Duodenal mucosa (tissue), 2 donors: Measurements from ENCODE around the gene MATN4.
A peak's percentile ranks its signal among the peaks of the same experiment; 100 is the strongest.

ENCODE experiments used
- H3K27ac ChIP-seq: one replicate; pipeline ENCODE4 v1.7.0; 2013; ENCODE audit warnings: low read depth, low read length
- H3K27me3 ChIP-seq, 2 donors: one replicate each; pipeline ENCODE4 v1.7.0; 2013; ENCODE audit warnings: low read length in 2 of 2, control low read depth in 1 of 2; ENCODE audit not compliant: insufficient read depth in 2 of 2, control insufficient read depth in 1 of 2
- H3K36me3 ChIP-seq, 2 donors: one replicate each; pipeline ENCODE4 v1.7.0; 2013; ENCODE audit warnings: low read length in 2 of 2, control low read depth in 1 of 2; ENCODE audit not compliant: insufficient read depth in 2 of 2, control insufficient read depth in 1 of 2
- H3K4me1 ChIP-seq, 2 donors: one replicate each; pipeline ENCODE4 v1.7.0; 2013; ENCODE audit warnings: low read length in 2 of 2, control low read depth in 1 of 2; ENCODE audit not compliant: insufficient read depth in 2 of 2, control insufficient read depth in 1 of 2
- H3K4me3 ChIP-seq, 2 donors: one replicate each; pipeline ENCODE4 v1.7.0; 2013; ENCODE audit warnings: low read length in 2 of 2, low read depth in 1 of 2
- H3K9ac ChIP-seq, 2 donors: one replicate each; pipeline ENCODE4 v1.7.0; 2013; ENCODE audit warnings: low read length in 2 of 2, low read depth in 1 of 2
- H3K9me3 ChIP-seq, 2 donors: one replicate each; pipeline ENCODE4 v1.7.0; 2013; ENCODE audit warnings: low read length in 2 of 2, control low read depth in 1 of 2; ENCODE audit not compliant: control insufficient read depth in 1 of 2

MATN4 gene

DNA sequence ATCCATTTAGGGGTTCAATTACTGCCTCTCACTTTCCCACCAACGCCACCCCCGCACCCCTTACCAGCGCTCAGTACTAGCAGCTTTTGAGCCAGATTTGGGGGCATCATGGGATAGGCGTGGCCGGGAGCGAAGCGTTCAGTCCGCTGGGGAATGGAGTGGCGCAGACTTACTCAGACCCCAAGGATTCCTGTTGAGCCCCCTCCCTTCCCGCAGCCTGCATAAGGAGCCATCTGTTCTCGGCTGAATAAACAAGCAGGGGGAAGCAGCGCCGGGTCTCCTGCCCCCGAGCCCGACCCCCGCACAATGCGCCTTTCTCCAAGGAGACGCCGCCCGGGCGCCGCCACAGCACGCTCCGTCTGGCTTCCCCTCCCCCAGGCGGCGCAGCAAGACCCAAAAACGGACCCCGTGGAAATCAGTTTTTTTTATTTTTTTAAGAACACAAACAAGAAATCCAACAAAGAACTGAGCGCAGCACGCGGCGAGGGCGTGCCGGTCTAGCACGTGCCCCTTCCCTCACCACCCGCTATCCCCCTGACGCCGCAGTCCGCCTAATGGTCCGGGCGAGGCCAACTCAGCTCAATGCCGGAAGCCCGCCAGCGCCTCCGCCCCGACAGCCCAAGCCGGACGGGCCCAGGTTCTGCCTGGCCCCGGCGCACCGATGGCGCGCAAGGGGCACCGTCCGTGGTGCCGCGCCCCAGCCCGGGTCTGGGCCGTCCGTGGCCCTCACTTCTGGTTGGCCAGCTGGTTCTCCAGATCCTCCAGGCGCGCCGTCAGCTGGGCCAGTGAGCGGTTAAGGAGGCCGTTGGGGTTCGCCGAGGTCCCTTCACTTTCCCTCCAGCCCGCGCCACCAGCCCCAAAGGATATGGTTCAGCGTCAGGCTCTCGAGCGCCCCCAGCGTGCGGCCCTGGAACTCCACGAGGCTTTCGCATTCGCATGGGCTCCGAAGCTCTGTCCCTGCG lies 14.8 kb downstream of the MATN4 start:
- no peaks in the 10 kb centered on the region for H3K36me3 ChIP-seq
- peaks cover 14 to 18% of the 10 kb centered on the region in 2 donors for H3K27me3 ChIP-seq
- no peak overlapping the region for H3K27ac ChIP-seq
- peaks cover 4 to 8% of the 10 kb centered on the region in 2 donors for H3K4me1 ChIP-seq
- H3K4me3 ChIP-seq = peak overlapping the region; percentile 71
- peak overlapping the region in 1 of 2 donors; percentile 70 for H3K9ac ChIP-seq
- no peaks in the 10 kb centered on the region for H3K9me3 ChIP-seq

DNA sequence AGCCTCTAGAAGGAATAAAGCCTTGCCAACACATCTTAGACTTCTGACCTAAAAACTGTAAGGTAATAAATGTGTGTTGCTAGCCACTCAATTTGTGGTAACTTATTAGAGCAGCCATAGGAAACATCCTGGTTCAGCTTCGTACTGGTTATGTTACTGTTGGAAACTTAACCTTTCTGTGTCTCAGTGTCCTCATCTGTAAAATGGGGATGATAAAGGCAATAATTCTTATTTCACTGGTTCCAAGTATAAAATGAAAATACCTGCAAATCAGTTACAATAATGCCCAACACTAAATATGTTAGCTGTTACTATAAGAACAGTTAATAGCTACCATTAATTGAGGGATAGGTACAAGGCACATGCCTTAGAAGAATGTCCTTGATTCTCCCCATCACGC lies 15.8 kb downstream of the MATN4 start:
- H3K27me3 ChIP-seq = peaks cover 10 to 18% of the 10 kb centered on the region in 2 donors
- H3K9ac ChIP-seq = no peak overlapping the region
- no peak overlapping the region for H3K4me3 ChIP-seq
- no peaks in the 10 kb centered on the region for H3K36me3 ChIP-seq
- H3K27ac ChIP-seq = no peak overlapping the region
- peaks cover 4 to 8% of the 10 kb centered on the region in 2 donors for H3K4me1 ChIP-seq
- H3K9me3 ChIP-seq = no peaks in the 10 kb centered on the region

DNA sequence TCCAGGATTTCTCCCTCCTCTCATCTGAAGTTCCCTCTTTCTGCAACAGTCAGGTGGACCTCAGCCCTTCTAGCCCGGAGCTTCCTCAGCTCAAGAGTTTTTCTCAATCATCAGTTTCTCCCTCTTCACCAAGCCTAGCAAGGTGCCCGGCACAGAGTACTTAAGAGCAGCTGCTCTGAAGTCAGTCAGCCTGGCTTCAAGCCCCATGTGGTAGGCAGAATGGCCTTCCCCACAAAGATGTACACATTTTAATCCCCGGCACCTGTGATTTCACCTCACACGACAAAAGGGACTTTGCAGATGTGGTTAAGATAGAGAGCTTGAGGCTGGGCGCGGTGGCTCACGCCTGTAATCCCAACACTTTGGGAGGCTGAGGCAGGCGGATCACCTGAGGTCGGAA lies 16.6 kb downstream of the MATN4 start:
- no peak overlapping the region for H3K4me3 ChIP-seq
- peaks cover 10 to 16% of the 10 kb centered on the region in 2 donors for H3K27me3 ChIP-seq
- no peak overlapping the region for H3K9ac ChIP-seq
- H3K9me3 ChIP-seq = no peaks in the 10 kb centered on the region
- no peaks in the 10 kb centered on the region for H3K36me3 ChIP-seq
- H3K27ac ChIP-seq = no peak overlapping the region
- H3K4me1 ChIP-seq = peaks cover 4 to 8% of the 10 kb centered on the region in 2 donors

DNA sequence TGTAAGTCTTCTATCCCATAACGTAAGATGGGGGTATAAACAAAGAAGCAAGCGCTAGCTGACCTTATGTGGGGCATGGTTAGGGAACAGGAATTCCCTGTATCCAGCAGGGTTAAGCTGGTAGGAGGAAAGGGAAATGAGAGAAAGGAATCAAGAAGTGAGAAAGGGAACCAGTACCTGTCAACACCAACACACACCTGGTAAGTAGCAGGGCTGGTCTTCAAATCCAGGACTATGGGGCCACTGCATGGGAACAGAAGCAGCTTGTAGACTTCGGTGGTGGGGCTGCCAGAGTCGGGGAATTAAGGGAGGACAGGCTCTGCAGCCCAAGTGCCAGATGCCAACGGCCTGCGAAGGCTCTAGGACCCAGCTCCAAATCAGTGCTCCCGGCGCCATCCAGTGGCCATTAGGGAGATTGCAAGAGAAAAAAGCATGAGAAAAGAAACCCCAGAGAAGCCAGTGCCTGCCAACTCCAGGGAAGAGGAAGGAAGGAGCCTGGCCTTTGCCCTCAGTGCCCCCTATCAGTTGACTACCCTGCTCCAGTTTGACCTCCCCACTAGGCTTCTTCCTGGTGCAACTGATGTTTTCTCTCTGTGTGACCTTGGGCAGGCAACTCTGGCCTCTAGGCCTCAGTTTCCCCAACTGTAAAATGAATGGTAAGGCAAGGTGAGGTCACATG lies 17.3 kb downstream of the MATN4 start:
- no peaks in the 10 kb centered on the region for H3K36me3 ChIP-seq
- no peak overlapping the region for H3K27ac ChIP-seq
- H3K9ac ChIP-seq = no peak overlapping the region
- H3K4me3 ChIP-seq = no peak overlapping the region
- H3K27me3 ChIP-seq = peaks cover 10 to 16% of the 10 kb centered on the region in 2 donors
- no peaks in the 10 kb centered on the region for H3K9me3 ChIP-seq
- peaks cover 4 to 8% of the 10 kb centered on the region in 2 donors for H3K4me1 ChIP-seq

DNA sequence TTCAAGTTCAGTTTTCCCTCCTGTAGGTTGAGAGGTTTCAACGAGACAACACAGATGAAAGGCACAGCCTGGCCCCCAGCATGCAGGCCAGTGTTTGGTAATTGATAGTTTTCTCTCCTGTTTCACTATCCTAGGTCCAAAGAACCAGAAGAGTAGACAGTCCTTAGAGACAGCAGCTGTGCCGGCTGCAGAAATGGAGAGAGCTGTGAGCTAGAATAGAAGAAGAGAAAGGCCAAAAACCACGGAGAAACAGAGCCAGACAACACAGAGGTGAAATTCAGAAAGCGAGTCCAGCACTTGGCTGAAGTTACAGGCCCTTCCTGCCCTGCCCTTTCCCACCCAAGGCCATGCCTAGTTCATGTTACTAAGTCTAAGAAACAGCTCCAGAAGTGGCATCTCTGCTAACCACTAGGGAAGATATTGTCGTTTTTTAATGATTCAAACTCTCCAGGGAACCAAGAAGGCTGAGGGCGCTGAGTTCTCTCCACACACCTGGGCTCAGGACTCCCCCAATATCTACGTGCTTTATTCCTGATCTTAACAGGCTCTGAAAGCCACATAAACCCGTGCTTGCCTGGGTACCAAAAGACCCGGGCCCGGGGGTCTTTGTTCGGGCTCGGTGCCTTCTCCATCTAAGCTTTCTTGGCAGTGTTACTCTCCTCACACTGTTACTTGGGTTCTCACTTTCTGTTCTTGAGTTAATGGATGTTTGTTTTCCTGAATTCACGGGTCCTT lies 18.0 kb downstream of the MATN4 start:
- no peak overlapping the region for H3K9ac ChIP-seq
- no peaks in the 10 kb centered on the region for H3K36me3 ChIP-seq
- H3K4me1 ChIP-seq = peaks cover 4 to 8% of the 10 kb centered on the region in 2 donors
- peaks cover 10 to 16% of the 10 kb centered on the region in 2 donors for H3K27me3 ChIP-seq
- no peaks in the 10 kb centered on the region for H3K9me3 ChIP-seq
- no peak overlapping the region for H3K27ac ChIP-seq
- no peak overlapping the region for H3K4me3 ChIP-seq

DNA sequence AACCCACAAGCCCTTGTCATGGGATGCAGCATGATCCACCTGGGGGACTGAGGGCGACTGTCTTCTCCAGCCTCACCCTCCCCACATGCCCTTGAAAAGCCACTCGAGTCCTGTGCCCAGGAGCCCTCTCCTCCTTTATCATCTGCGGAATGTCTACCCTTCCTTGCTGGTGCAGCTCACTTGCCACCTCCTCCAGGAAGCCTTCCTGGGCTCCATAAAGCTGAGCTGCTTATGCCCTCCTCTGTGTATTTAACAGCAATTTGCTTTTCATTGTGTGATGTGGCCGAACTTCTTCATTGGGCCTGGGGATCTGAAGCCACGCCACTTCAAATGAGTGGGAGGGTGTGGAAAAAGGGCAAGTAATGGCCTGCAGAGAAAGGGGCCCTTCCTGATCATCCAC lies 19.2 kb downstream of the MATN4 start:
- Histone ChIP-seq H3K36me3 (no peaks in the 10 kb centered on the region), H3K9ac (no peak overlapping the region), H3K9me3 (no peaks in the 10 kb centered on the region), H3K27me3 (peaks cover 7 to 18% of the 10 kb centered on the region in 2 donors), H3K4me1 (peaks cover 4 to 8% of the 10 kb centered on the region in 2 donors), H3K27ac (no peak overlapping the region), H3K4me3 (no peak overlapping the region)

DNA sequence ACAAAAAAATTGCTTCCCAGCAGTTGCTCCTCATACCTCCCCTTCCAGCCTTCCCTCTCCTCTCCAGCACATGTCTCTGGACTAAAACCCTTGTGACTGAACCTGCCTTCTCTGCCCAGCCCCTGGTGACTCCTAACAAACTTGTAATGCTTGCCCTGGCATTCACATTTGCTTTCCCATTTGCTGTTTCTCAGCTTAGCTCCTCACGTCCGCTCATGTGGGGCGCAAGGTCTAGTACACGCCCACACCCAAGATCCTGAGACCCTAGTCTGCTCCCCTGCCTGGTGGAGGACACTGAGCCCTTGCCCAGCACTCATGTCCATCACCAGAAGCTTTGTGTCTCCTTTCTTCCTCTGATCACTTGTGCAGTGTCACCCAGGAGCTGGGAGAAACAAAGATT lies 19.7 kb downstream of the MATN4 start:
- H3K27me3 ChIP-seq = peaks cover 7 to 21% of the 10 kb centered on the region in 2 donors
- H3K9me3 ChIP-seq = no peaks in the 10 kb centered on the region
- no peak overlapping the region for H3K9ac ChIP-seq
- peaks cover 4 to 5% of the 10 kb centered on the region in 2 donors for H3K4me1 ChIP-seq
- no peaks in the 10 kb centered on the region for H3K36me3 ChIP-seq
- no peak overlapping the region for H3K4me3 ChIP-seq
- H3K27ac ChIP-seq = no peak overlapping the region

DNA sequence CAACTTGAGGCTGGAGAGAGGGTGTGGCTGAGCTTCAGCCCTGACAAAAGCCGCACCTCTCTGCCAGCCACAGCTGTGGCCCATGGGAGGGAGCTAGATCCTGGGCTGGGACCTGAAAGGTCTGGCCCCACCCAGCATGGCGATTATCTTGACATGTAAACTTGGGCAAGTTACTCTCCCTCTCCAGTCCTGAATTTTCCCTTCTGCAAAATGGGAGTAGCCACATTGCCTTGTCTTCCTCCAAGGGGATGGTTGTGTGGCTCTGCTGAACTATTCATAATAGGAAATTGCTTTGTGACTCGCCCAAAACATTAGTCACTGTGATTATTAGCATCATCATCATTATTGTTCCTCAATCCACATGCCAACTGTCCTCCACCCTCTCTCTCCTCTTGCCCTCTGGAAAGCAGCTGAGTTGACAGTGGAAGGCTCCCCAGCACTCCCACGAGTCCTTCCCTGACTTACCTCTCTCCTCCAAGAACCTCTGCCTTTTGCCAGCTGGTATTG lies 24.5 kb downstream of the MATN4 start:
- Histone ChIP-seq H3K4me1 (no peaks in the 10 kb centered on the region), H3K27me3 (peaks cover 12 to 13% of the 10 kb centered on the region in 2 donors), H3K4me3 (no peak overlapping the region), H3K9me3 (no peaks in the 10 kb centered on the region), H3K36me3 (no peaks in the 10 kb centered on the region), H3K27ac (no peak overlapping the region), H3K9ac (no peak overlapping the region)

DNA sequence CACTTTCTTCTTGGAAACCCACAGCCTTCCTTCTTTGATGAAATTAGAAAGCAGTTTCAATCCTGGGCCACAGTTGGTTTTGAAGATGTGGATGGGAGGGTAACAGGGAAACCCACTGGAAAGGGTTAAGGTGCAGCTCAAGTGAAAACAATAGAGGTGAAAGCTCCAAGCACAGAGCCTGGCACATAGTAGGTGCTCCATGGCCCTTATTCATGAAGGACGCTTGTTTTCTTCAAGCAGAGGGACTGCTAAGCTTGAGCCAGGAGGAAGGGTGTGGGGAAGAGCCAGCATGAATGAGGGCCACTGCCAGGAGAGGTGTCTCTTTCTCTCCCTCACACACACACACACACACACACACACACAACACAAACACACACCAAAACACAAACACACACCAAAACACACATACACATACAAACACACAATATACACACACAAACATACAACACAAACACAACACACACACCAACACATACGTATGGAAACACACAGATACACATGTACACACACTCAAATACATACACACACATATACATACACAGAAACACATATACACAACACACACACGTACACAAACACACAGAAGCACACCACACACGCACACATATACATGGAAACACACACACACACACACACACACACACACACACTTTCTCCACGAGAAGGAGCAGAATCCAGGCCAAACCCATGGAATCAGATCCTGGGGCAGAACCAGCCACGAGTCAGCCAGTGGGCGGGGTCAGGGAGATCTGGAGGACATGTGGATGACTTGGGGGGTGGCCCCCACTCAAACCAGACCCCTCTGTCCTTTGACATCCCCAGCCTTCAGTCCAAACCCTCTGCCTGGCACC lies 25.2 kb downstream of the MATN4 start:
- Histone ChIP-seq H3K27me3 (peaks cover 12 to 13% of the 10 kb centered on the region in 2 donors), H3K4me3 (no peak overlapping the region), H3K9ac (no peak overlapping the region), H3K4me1 (no peaks in the 10 kb centered on the region), H3K27ac (no peak overlapping the region), H3K36me3 (no peaks in the 10 kb centered on the region), H3K9me3 (no peaks in the 10 kb centered on the region)
